CD1c-positive myeloid dendritic cell (primary cell): ENCODE data around the gene NOPCHAP1.

Experiments used
- DNase-seq: peaks from one replicate; pipeline ENCODE4 v3.0.0-alpha.2; 2016; ENCODE audit errors: extremely low spot score

Gene NOPCHAP1

GRCh38 chr12:105020241-105020962 is 34.3 kb downstream of the NOPCHAP1 start:
- no peak for DNase-seq

- DNase-seq = no peak
Observed at GRCh38 chr12:105024928-105025327, 38.8 kb downstream of the NOPCHAP1 start.

- DNase-seq = no peak
Observed at GRCh38 chr12:105025890-105026289, 39.8 kb downstream of the NOPCHAP1 start.

- DNase-seq = no peak
Observed at GRCh38 chr12:105026411-105026810, 40.3 kb downstream of the NOPCHAP1 start.

- DNase-seq = peak; percentile 16
Observed at GRCh38 chr12:105030820-105031807, 45.0 kb downstream of the NOPCHAP1 start.

- DNase-seq = no peak
Observed at GRCh38 chr12:105032703-105033357, 46.7 kb downstream of the NOPCHAP1 start.

- DNase-seq = no peak
Observed at GRCh38 chr12:105033851-105034250, 47.7 kb downstream of the NOPCHAP1 start.
